RWPE1 (cell line): Measurements from ENCODE around the gene MEDAG.

Source experiments
- CTCF ChIA-PET: fragments of 350-600 bp; sonication (Branson Sonifier 250); formaldehyde crosslinking; extraction: SDS; loops from one replicate; lab custom pipeline; 2021; lab: Yijun Ruan, JAX
- POLR2A ChIA-PET: fragments of 400-600 bp; formaldehyde crosslinking; extraction: SDS; loops from one replicate; lab custom pipeline; 2020; ENCODE audit warnings: antibody characterized with exemption; ENCODE audit not compliant: low non-redundant PET; lab: Yijun Ruan, JAX
- DNase-seq: peaks from one replicate; pipeline ENCODE4 v3.0.0; 2012; ENCODE audit warnings: low spot score
- H3K27ac ChIP-seq: fragments of 450-650 bp; 2 replicates; pipeline ENCODE4 v1.5.1; 2017
- TF ChIP-seq, protein P1 (sequence below): fragments of 450-650 bp; conservative IDR thresholded peaks from 2 replicates; pipeline ENCODE4 v1.5.1; 2017; ENCODE audit warnings: low read depth, mild to moderate bottlenecking

Gene MEDAG

DNA sequence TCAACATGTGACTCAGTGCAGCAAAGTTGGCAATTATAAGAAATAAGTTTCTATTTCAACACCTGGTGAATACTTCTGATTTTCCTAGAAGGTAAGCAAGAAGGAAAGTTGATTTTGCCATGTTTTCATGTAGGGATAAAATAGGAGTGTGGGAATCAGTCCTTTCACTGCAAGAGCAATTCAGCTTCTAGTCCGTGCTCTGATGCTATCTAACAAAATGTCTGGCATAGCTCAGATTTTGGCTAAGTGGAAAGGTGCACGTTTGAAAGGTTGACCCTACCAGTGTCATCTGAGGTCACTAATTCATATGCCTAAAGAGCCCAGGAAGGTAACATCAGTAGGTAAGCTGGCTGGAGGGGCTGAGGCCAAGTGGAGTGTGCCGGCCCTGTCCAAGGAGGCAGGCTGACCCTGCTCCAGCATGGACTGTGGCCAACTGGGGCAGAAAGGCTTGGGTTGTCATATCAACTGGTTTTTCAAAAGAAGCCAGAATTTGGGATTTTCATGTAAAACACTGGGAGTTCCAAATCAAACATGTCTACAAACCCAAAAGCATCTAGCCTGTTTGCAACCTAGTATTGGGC, 38.9 kb upstream of the MEDAG start:
- no peak overlapping the region for H3K27ac ChIP-seq
- DNase-seq, result no peak
- POLR2A ChIA-PET, result no interaction called here
- CTCF ChIA-PET, result no interaction called here
- TF ChIP-seq, protein P1, sequence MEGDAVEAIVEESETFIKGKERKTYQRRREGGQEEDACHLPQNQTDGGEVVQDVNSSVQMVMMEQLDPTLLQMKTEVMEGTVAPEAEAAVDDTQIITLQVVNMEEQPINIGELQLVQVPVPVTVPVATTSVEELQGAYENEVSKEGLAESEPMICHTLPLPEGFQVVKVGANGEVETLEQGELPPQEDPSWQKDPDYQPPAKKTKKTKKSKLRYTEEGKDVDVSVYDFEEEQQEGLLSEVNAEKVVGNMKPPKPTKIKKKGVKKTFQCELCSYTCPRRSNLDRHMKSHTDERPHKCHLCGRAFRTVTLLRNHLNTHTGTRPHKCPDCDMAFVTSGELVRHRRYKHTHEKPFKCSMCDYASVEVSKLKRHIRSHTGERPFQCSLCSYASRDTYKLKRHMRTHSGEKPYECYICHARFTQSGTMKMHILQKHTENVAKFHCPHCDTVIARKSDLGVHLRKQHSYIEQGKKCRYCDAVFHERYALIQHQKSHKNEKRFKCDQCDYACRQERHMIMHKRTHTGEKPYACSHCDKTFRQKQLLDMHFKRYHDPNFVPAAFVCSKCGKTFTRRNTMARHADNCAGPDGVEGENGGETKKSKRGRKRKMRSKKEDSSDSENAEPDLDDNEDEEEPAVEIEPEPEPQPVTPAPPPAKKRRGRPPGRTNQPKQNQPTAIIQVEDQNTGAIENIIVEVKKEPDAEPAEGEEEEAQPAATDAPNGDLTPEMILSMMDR, result no peak

DNA sequence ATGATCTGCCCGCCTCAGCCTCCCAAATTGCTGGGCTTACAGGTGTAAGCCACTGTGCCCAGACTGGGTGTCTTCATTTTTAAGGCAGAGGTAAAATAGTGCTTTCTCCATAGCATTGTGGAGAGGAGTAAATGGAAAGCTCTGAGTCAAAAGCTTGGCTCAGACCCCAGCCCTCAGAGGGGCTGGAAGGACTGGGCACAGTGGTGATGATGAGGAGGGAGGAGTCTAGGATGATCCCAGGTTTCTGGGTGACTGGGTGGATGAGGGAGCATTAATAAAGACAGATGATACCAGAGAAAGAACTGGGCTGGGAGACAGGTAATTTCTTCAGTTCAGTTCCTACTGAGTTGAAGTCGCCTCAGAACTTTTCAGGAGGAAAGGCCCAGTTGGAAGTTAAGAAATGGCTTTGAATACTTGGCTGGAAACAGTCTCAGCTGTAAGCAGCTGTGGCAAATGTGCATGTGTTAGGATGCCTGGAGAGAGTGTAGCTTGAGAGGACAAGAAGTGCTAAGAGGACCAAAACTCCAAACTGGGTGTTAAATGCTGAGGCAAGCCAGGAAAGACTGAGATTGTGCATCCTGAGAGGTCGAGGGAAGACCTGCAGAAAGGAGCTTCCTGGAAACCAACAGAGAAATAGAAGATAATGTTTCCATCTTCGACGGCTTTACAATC, 37.1 kb upstream of the MEDAG start:
- CTCF ChIA-PET, result interaction anchor here (0.6 kb wide), 2 partner anchors 180 to 754 kb away, joined by 3 to 4 read pairs; no protein-coding TSS in a partner anchor
- DNase-seq, result no peak
- TF ChIP-seq, protein P1, result no peak
- no peak overlapping the region for H3K27ac ChIP-seq
- POLR2A ChIA-PET, result no interaction called here

DNA sequence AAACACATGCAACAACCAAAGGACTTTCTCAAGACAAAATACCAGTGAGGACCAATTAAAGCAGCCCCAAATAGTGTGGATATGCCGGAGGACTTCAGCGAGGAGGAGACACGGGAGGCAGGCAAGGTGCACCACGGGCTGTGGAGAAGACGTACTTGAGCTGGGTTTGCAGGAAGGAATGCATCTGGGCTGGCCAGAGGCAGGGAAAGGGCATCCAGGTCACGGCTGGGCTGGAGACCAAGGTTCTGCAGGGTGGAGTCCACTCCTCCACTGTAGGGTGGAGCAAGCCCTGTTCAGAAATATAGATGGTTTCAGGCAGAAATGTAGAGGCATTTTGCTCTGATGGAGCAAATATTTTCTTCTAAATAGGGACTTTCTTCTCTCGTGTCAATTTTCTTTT, 36.6 kb upstream of the MEDAG start:
- no peak for DNase-seq

DNA sequence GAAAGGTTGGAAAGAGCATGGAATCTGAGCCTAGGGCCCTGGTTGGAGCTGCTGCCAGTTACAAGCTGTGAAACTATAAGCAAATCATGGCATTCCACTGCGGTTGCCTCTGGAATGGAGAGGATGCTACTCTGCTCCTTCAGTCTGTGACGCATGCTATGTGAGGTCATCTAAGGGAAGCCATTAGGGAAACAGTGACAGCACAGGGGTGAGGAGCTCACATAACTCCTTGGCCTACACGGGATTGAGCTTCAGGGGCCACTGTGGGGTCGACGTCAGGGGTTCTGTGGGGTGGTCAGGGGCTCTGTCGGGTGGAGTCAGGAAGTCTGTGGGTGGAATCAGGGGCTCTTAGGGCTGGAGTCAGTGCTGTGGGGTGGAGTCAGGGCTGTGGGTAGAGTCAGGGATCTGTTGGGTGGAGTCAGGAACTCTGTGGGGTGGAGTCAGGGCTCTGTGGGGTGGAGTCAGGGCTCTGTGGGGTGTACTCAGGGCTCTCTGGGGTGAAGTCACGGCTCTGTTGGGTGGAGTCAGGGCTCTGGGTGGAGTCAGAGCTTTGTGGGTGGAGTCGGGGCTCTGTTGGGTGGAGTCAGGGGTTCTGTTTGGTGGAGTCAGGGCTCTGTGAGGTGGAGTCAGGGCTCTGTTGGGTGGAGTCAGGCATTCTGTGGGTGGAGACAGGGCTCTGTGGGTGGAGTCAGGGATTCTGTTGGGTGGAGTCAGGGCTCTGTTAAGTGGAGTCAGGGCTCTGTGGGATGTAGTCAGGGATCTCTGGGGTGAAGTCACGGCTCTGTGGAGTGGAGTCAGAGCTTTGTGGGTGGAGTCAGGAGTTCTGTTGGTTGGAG, 35.8 kb upstream of the MEDAG start:
- DNase-seq, result peak; percentile 56
- POLR2A ChIA-PET, result no interaction called here
- CTCF ChIA-PET, result no interaction called here
- TF ChIP-seq, protein P1, result no peak
- H3K27ac ChIP-seq, result no peak overlapping the region

More for the DNA sequence above, 36.6 kb upstream of the MEDAG start:
- ChIA-PET POLR2A (no interaction called here), CTCF (interaction anchor here (0.6 kb wide), 2 partner anchors 181 to 755 kb away, joined by 3 to 4 read pairs; no protein-coding TSS in a partner anchor)
- no peak overlapping the region for H3K27ac ChIP-seq
- TF ChIP-seq, protein P1, result no peak

DNA sequence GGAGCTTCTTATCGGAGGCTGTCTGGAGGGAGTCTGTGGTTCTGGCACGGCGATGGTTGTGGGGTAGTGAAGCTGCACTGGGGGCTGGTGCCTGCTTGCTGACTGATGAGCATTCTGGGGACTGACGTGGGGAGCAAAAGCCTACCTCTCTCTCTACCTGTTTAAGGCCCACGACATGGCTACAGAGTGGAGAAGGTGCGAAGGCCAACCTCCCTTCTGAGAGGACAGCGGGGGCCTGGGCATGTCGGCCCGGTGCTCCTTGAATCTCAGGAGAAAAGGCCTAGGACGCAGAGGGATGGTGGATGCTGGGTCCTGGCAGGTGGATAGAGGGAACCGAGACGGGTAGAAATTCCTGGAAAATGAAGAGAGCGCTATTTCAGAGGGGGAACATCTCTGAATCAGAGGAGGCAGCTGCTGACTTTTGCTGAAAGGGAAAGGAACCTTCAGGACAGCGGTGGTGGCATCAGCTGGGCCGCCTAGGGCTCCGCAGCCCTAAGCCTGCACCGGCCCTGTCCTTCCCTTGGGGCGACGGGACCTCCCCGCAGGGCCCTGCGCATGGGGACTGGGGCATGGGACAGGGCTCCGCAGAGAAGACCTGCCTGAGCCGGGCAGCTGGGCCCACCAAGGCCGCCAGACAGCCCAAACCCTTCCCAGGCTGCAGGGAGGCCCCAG, 35.0 kb upstream of the MEDAG start:
- no peak for DNase-seq
- ChIA-PET CTCF (interaction anchor here (0.6 kb wide), 1 partner anchor 707 kb away, joined by 7 read pairs; no protein-coding TSS in a partner anchor), POLR2A (no interaction called here)
- H3K27ac ChIP-seq, result no peak overlapping the region
- TF ChIP-seq, protein P1, result no peak

DNA sequence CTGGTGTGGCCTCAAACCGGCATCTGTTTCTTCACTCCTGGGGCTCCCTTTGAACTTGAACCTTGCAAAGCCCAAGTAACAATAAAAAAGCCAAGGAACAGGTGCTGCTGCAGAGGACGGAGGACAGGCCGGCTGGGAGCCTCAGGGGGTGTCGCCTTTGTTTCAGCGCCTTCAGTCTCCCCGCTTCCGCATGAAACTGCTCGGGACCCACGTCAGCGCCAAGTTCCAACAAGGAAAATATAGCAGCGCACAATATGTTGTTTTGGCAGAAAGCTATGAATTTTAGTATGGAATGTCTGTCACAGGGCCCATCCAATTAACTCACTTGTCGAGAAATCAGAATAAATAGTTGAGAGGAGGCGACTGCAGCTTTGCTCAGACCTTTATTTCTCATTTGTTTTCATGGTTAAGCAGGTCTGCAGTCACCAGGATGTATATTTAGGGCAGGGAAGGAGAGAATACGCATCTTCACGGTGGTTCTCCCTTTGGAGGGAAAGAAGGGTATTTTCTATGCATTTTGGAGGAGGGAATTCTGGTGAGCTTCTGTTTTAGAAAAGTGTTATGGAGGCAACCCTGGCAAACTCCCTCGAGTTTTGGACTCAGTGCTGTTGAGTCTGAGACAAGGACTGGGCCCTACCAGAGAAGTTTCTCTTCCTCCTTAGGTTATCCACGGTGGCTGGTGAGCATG, 34.3 kb upstream of the MEDAG start:
- TF ChIP-seq, protein P1, result no peak
- ChIA-PET CTCF (no interaction called here), POLR2A (no interaction called here)
- no peak overlapping the region for H3K27ac ChIP-seq
- no peak for DNase-seq
